ENCODE results near the gene SHKBP1.

The SHKBP1 gene

GRCh38 chr19:40605216-40605971, 28.7 kb downstream of the SHKBP1 start:
- Mint-ChIP-seq H3K4me3 (peak overlapping the region; percentile 84), H3K9me3 (no peaks in the 10 kb centered on the region), H3K27me3 (ENCODE audit: low read depth) (peaks cover 15% of the 10 kb centered on the region), H3K36me3 (ENCODE audit: low read depth) (no peaks in the 10 kb centered on the region), H3K4me1 (ENCODE audit: low read depth) (peaks cover 53% of the 10 kb centered on the region), H3K27ac (peak overlapping the region; percentile 98)
- DNase-seq (ENCODE audit: low spot score) = peak; percentile 84

GRCh38 chr19:40607311-40608239, 30.9 kb downstream of the SHKBP1 start:
- H3K4me1 Mint-ChIP-seq (ENCODE audit: low read depth) = peaks cover 57% of the 10 kb centered on the region

GRCh38 chr19:40608240-40608621, 31.6 kb downstream of the SHKBP1 start:
- Mint-ChIP-seq H3K27me3 (ENCODE audit: low read depth) (no peaks in the 10 kb centered on the region), H3K36me3 (ENCODE audit: low read depth) (peaks cover 2% of the 10 kb centered on the region), H3K4me1 (ENCODE audit: low read depth) (peaks cover 53% of the 10 kb centered on the region), H3K27ac (no peak overlapping the region), H3K4me3 (peak overlapping the region; percentile 37), H3K9me3 (no peaks in the 10 kb centered on the region)
- no peak for DNase-seq (ENCODE audit: low spot score)

More at GRCh38 chr19:40607311-40608239, 30.9 kb downstream of the SHKBP1 start:
- no peak for DNase-seq (ENCODE audit: low spot score)
- peak overlapping the region; percentile 72 for H3K27ac Mint-ChIP-seq
- peak overlapping the region; percentile 84 for H3K4me3 Mint-ChIP-seq
- H3K9me3 Mint-ChIP-seq = no peaks in the 10 kb centered on the region
- H3K27me3 Mint-ChIP-seq (ENCODE audit: low read depth) = peaks cover 4% of the 10 kb centered on the region
- peaks cover 2% of the 10 kb centered on the region for H3K36me3 Mint-ChIP-seq (ENCODE audit: low read depth)

- peaks cover 48% of the 10 kb centered on the region for H3K4me1 Mint-ChIP-seq (ENCODE audit: low read depth)
- no peak for DNase-seq (ENCODE audit: low spot score)
- H3K27ac Mint-ChIP-seq = peak overlapping the region; percentile 92
- no peaks in the 10 kb centered on the region for H3K27me3 Mint-ChIP-seq (ENCODE audit: low read depth)
- H3K9me3 Mint-ChIP-seq = no peaks in the 10 kb centered on the region
- H3K4me3 Mint-ChIP-seq = peak overlapping the region; percentile 85
- peaks cover 2% of the 10 kb centered on the region for H3K36me3 Mint-ChIP-seq (ENCODE audit: low read depth)
Observed at GRCh38 chr19:40608957-40609356, 32.3 kb downstream of the SHKBP1 start.

- peak overlapping the region; percentile 92 for H3K27ac Mint-ChIP-seq
- H3K9me3 Mint-ChIP-seq = no peaks in the 10 kb centered on the region
- peaks cover 2% of the 10 kb centered on the region for H3K36me3 Mint-ChIP-seq (ENCODE audit: low read depth)
- peaks cover 44% of the 10 kb centered on the region for H3K4me1 Mint-ChIP-seq (ENCODE audit: low read depth)
- peak overlapping the region; percentile 85 for H3K4me3 Mint-ChIP-seq
- peak; percentile 92 for DNase-seq (ENCODE audit: low spot score)
- H3K27me3 Mint-ChIP-seq (ENCODE audit: low read depth) = no peaks in the 10 kb centered on the region
Observed at GRCh38 chr19:40609561-40610395, 33.1 kb downstream of the SHKBP1 start.

GRCh38 chr19:40610396-40611064, 33.9 kb downstream of the SHKBP1 start:
- peak overlapping the region; percentile 85 for H3K4me3 Mint-ChIP-seq
- peaks cover 44% of the 10 kb centered on the region for H3K4me1 Mint-ChIP-seq (ENCODE audit: low read depth)
- H3K27ac Mint-ChIP-seq = peak overlapping the region; percentile 92
- H3K36me3 Mint-ChIP-seq (ENCODE audit: low read depth) = peaks cover 2% of the 10 kb centered on the region
- H3K27me3 Mint-ChIP-seq (ENCODE audit: low read depth) = no peaks in the 10 kb centered on the region
- H3K9me3 Mint-ChIP-seq = no peaks in the 10 kb centered on the region
- peak; percentile 52 for DNase-seq (ENCODE audit: low spot score)

- Mint-ChIP-seq H3K36me3 (ENCODE audit: low read depth) (peaks cover 2% of the 10 kb centered on the region), H3K4me1 (ENCODE audit: low read depth) (peaks cover 47% of the 10 kb centered on the region), H3K4me3 (peak overlapping the region; percentile 85), H3K27ac (peak overlapping the region; percentile 92), H3K27me3 (ENCODE audit: low read depth) (no peaks in the 10 kb centered on the region), H3K9me3 (no peaks in the 10 kb centered on the region)
- no peak for DNase-seq (ENCODE audit: low spot score)
Observed at GRCh38 chr19:40611096-40611495, 34.4 kb downstream of the SHKBP1 start.

- Mint-ChIP-seq H3K9me3 (no peaks in the 10 kb centered on the region), H3K27ac (peak overlapping the region; percentile 50), H3K27me3 (ENCODE audit: low read depth) (no peaks in the 10 kb centered on the region), H3K4me3 (peak overlapping the region; percentile 24), H3K4me1 (ENCODE audit: low read depth) (peaks cover 42% of the 10 kb centered on the region), H3K36me3 (ENCODE audit: low read depth) (peaks cover 2% of the 10 kb centered on the region)
- no peak for DNase-seq (ENCODE audit: low spot score)
Observed at GRCh38 chr19:40611900-40612698, 35.4 kb downstream of the SHKBP1 start.

GRCh38 chr19:40612831-40613689, 36.4 kb downstream of the SHKBP1 start:
- Mint-ChIP-seq H3K36me3 (ENCODE audit: low read depth) (peaks cover 2% of the 10 kb centered on the region), H3K27me3 (ENCODE audit: low read depth) (no peaks in the 10 kb centered on the region), H3K27ac (peak overlapping the region; percentile 95), H3K4me3 (peak overlapping the region; percentile 93), H3K4me1 (ENCODE audit: low read depth) (peaks cover 38% of the 10 kb centered on the region), H3K9me3 (no peaks in the 10 kb centered on the region)
- DNase-seq (ENCODE audit: low spot score) = peak; percentile 67

GRCh38 chr19:40613690-40614621, 37.3 kb downstream of the SHKBP1 start:
- peaks cover 35% of the 10 kb centered on the region for H3K4me1 Mint-ChIP-seq (ENCODE audit: low read depth)

More at GRCh38 chr19:40613690-40614621, 37.3 kb downstream of the SHKBP1 start:
- Mint-ChIP-seq H3K4me3 (peak overlapping the region; percentile 93), H3K27ac (peak overlapping the region; percentile 95), H3K36me3 (ENCODE audit: low read depth) (peaks cover 2% of the 10 kb centered on the region), H3K27me3 (ENCODE audit: low read depth) (no peaks in the 10 kb centered on the region), H3K9me3 (no peaks in the 10 kb centered on the region)
- peak; percentile 85 for DNase-seq (ENCODE audit: low spot score)
